Stimulated activated CD4-positive, alpha-beta T cell treated with anti-CD3 and anti-CD28 coated beads, Interleukin-2, amount 100 ng/mL, for 4 hours (primary cell): ENCODE data around the gene KRTAP13-2.

Source experiments
- DNase-seq: peaks from one replicate; pipeline ENCODE4 v3.0.0-alpha.2; 2020; ENCODE audit warnings: low read depth

Gene KRTAP13-2

GRCh38 chr21:30372139-30372770 lies at the start of gene KRTAP13-2:
Gene KRTAP13-2 (minus strand): TSS chr21:30372271. CDS start chr21:30372213, 58 bp downstream.
- DNase-seq = no peak

- DNase-seq = no peak
Observed at GRCh38 chr21:30415993-30416392, 43.9 kb upstream of the KRTAP13-2 start.

- no peak for DNase-seq
Observed at GRCh38 chr21:30408782-30409494, 36.9 kb upstream of the KRTAP13-2 start.

GRCh38 chr21:30395731-30396130 lies 23.7 kb upstream of the KRTAP13-2 start, which contains the start of gene KRTAP13-1:
Gene KRTAP13-1 (plus strand): TSS chr21:30396031. CDS start chr21:30396087, 56 bp downstream.
- no peak for DNase-seq

GRCh38 chr21:30391492-30392025 lies 19.5 kb upstream of the KRTAP13-2 start:
- DNase-seq = no peak

GRCh38 chr21:30382201-30382600 lies 10.1 kb upstream of the KRTAP13-2 start:
- no peak for DNase-seq

- DNase-seq = no peak
Observed at GRCh38 chr21:30355906-30356305, 16.2 kb downstream of the KRTAP13-2 start.

- no peak for DNase-seq
Observed at GRCh38 chr21:30354308-30355005, 17.6 kb downstream of the KRTAP13-2 start.

GRCh38 chr21:30351534-30351933 lies 20.5 kb downstream of the KRTAP13-2 start:
- DNase-seq = no peak

- DNase-seq = no peak
Observed at GRCh38 chr21:30349572-30349971, 22.5 kb downstream of the KRTAP13-2 start.

- DNase-seq = no peak
Observed at GRCh38 chr21:30348506-30348905, 23.6 kb downstream of the KRTAP13-2 start, which contains the start of gene KRTAP23-1. Gene KRTAP23-1 (minus strand): TSS chr21:30348606. CDS start chr21:30348606, 0 bp downstream.

GRCh38 chr21:30345014-30345413 lies 27.1 kb downstream of the KRTAP13-2 start:
- no peak for DNase-seq

- DNase-seq = no peak
Observed at GRCh38 chr21:30340714-30341573, 31.1 kb downstream of the KRTAP13-2 start.

- DNase-seq = no peak
Observed at GRCh38 chr21:30338717-30339116, 33.4 kb downstream of the KRTAP13-2 start.

- no peak for DNase-seq
Observed at GRCh38 chr21:30337772-30338171, 34.3 kb downstream of the KRTAP13-2 start.

GRCh38 chr21:30337276-30337744 lies 34.8 kb downstream of the KRTAP13-2 start, which contains the start of gene KRTAP27-1:
Gene KRTAP27-1 (minus strand): TSS chr21:30337694. CDS start chr21:30337668, 26 bp downstream.
- no peak for DNase-seq

GRCh38 chr21:30336596-30336995 lies 35.5 kb downstream of the KRTAP13-2 start:
- DNase-seq = no peak

GRCh38 chr21:30333736-30334135 lies 38.3 kb downstream of the KRTAP13-2 start:
- DNase-seq = no peak

- no peak for DNase-seq
Observed at GRCh38 chr21:30332681-30333080, 39.4 kb downstream of the KRTAP13-2 start.

- no peak for DNase-seq
Observed at GRCh38 chr21:30329203-30329875, 42.7 kb downstream of the KRTAP13-2 start.

GRCh38 chr21:30326390-30326789 lies 45.7 kb downstream of the KRTAP13-2 start:
- DNase-seq = no peak
